KOPT-K1 (cell line): ENCODE data around the gene MYO16.

Experiments used
- H3K27ac ChIP-seq: fragments of 200-600 bp; sonication (generic); 2 replicates; pipeline ENCODE4 v1.5.1; 2016; ENCODE audit warnings: antibody characterized with exemption, mild to moderate bottlenecking, low read depth, low read length; ENCODE audit not compliant: poor library complexity, severe bottlenecking
- H3K36me3 ChIP-seq: fragments of 200-600 bp; sonication (generic); 2 replicates; pipeline ENCODE4 v1.5.1; 2017; ENCODE audit warnings: antibody characterized with exemption, mild to moderate bottlenecking, low read length, moderate library complexity; ENCODE audit not compliant: insufficient read depth
- H3K9me3 ChIP-seq: fragments of 200-600 bp; sonication (generic); 2 replicates; pipeline ENCODE4 v1.5.1; 2017; ENCODE audit warnings: antibody characterized with exemption, low read length, mild to moderate bottlenecking; ENCODE audit not compliant: insufficient read depth, poor library complexity, severe bottlenecking

MYO16 gene

GRCh38 chr13:109110159-109110558 lies 480.7 kb downstream of the MYO16 start:
- Histone ChIP-seq H3K27ac (no peak overlapping the region), H3K36me3 (no peaks in the 10 kb centered on the region), H3K9me3 (no peaks in the 10 kb centered on the region)

- H3K9me3 ChIP-seq: no peaks in the 10 kb centered on the region
- H3K36me3 ChIP-seq: no peaks in the 10 kb centered on the region
- no peak overlapping the region for H3K27ac ChIP-seq
Measured at GRCh38 chr13:109111141-109111540, 481.7 kb downstream of the MYO16 start.

- H3K9me3 ChIP-seq: no peaks in the 10 kb centered on the region
- H3K27ac ChIP-seq: no peak overlapping the region
- H3K36me3 ChIP-seq: no peaks in the 10 kb centered on the region
Measured at GRCh38 chr13:109113427-109113826, 484.0 kb downstream of the MYO16 start.

GRCh38 chr13:109114162-109114561 lies 484.8 kb downstream of the MYO16 start:
- Histone ChIP-seq H3K27ac (no peak overlapping the region), H3K9me3 (no peaks in the 10 kb centered on the region), H3K36me3 (no peaks in the 10 kb centered on the region)

GRCh38 chr13:109114991-109115390 lies 485.6 kb downstream of the MYO16 start:
- H3K9me3 ChIP-seq: no peaks in the 10 kb centered on the region
- H3K36me3 ChIP-seq: no peaks in the 10 kb centered on the region
- no peak overlapping the region for H3K27ac ChIP-seq

- Histone ChIP-seq H3K36me3 (no peaks in the 10 kb centered on the region), H3K9me3 (no peaks in the 10 kb centered on the region), H3K27ac (no peak overlapping the region)
Measured at GRCh38 chr13:109118521-109118920, 489.1 kb downstream of the MYO16 start.

- Histone ChIP-seq H3K36me3 (no peaks in the 10 kb centered on the region), H3K9me3 (no peaks in the 10 kb centered on the region), H3K27ac (no peak overlapping the region)
Measured at GRCh38 chr13:109119896-109120295, 490.5 kb downstream of the MYO16 start.

GRCh38 chr13:109121826-109122225 lies 492.4 kb downstream of the MYO16 start:
- no peak overlapping the region for H3K27ac ChIP-seq
- H3K9me3 ChIP-seq: no peaks in the 10 kb centered on the region
- no peaks in the 10 kb centered on the region for H3K36me3 ChIP-seq

- Histone ChIP-seq H3K36me3 (no peaks in the 10 kb centered on the region), H3K9me3 (no peaks in the 10 kb centered on the region), H3K27ac (no peak overlapping the region)
Measured at GRCh38 chr13:109123971-109124370, 494.6 kb downstream of the MYO16 start.

- Histone ChIP-seq H3K27ac (no peak overlapping the region), H3K36me3 (no peaks in the 10 kb centered on the region), H3K9me3 (no peaks in the 10 kb centered on the region)
Measured at GRCh38 chr13:109126178-109126577, 496.8 kb downstream of the MYO16 start.

GRCh38 chr13:109126891-109127641 lies 497.7 kb downstream of the MYO16 start:
- Histone ChIP-seq H3K36me3 (no peaks in the 10 kb centered on the region), H3K9me3 (no peaks in the 10 kb centered on the region), H3K27ac (no peak overlapping the region)

- H3K36me3 ChIP-seq: no peaks in the 10 kb centered on the region
- H3K27ac ChIP-seq: no peak overlapping the region
- H3K9me3 ChIP-seq: no peaks in the 10 kb centered on the region
Measured at GRCh38 chr13:109128121-109128520, 498.7 kb downstream of the MYO16 start.

GRCh38 chr13:109130093-109130835 lies 500.9 kb downstream of the MYO16 start:
- no peaks in the 10 kb centered on the region for H3K36me3 ChIP-seq
- no peaks in the 10 kb centered on the region for H3K9me3 ChIP-seq
- no peak overlapping the region for H3K27ac ChIP-seq

GRCh38 chr13:109131698-109132257 lies 502.4 kb downstream of the MYO16 start:
- Histone ChIP-seq H3K9me3 (no peaks in the 10 kb centered on the region), H3K36me3 (no peaks in the 10 kb centered on the region), H3K27ac (no peak overlapping the region)

- Histone ChIP-seq H3K36me3 (no peaks in the 10 kb centered on the region), H3K27ac (no peak overlapping the region), H3K9me3 (peaks cover 10% of the 10 kb centered on the region)
Measured at GRCh38 chr13:109135018-109135417, 505.6 kb downstream of the MYO16 start.
